HG03045 (cell line): ENCODE measurements around the gene KIAA2012.
"Not testable (repeated sequence)": the region's sequence is repeated elsewhere in the genome, so short reads cannot be mapped to it uniquely, and the experiment has no call there.

ENCODE experiments used
- ATAC-seq: cut with Tn5 transposase; IDR thresholded peaks from one replicate; pipeline ENCODE4 v1.9.1; 2021; ENCODE audit warnings: mild to moderate bottlenecking, moderate library complexity; ENCODE audit not compliant: unreplicated experiment

The KIAA2012 gene

DNA sequence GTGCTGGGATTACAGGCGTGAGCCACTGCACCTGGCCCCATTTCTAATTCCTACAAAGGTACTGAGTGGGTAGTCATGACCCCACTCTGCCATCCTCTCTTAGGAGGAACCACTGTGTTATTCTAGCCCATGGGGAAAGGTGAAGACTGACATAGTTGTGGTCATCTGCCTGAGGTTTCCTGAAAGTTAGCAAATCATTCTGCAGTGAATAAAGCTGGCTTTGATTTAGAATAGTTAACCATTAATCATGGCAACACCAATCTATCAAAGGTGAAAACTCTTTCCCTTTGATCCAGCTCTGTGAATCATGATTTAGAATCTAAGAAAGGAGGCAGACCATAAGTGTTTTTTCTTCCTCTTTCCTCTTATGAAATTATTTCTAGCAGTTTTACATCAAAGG, 114.5 kb downstream of the KIAA2012 start:
- ATAC-seq = no peak

DNA sequence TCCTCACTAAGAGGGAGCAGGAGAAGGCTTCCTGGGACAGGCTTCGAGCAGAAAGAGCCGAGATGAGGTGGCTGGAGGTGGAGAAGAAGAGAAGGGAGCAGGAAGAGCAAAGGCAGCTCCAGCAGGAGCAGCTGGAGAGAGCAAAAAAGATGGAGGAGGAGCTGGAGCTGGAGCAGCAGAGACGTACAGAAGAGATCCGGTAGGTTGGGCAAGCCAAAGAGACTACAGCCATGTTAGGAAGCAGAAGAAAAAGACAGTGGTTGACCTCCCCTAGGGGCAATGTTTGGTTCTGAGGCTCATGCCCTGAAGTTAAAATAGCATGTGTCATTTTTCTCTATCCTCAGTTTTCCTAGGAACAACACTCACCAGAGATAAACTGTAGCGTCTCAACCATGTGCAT, 120.2 kb downstream of the KIAA2012 start:
- ATAC-seq = no peak

DNA sequence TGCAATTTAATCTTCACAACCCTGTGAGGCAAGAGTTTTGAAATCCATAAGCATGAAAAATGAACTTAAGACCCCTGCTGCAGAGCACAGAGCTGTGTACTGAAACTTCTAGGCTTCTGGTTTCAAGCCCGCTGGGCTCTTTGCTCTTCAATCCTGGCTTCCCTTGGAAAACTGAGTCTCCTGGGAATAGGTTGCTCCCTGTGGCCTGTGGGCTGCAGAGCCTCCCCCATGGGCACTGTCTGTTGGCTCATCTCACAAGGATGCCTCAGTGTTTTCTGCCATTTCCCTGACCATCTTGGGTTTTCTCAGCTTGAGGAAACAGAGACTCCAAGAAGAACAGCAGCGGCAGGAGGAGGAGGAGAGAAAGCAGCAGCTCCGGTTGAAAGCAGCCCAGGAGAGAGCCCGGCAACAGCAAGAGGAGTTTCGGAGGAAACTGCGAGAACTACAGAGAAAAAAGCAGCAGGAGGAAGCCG, 120.9 kb downstream of the KIAA2012 start:
- no peak for ATAC-seq

DNA sequence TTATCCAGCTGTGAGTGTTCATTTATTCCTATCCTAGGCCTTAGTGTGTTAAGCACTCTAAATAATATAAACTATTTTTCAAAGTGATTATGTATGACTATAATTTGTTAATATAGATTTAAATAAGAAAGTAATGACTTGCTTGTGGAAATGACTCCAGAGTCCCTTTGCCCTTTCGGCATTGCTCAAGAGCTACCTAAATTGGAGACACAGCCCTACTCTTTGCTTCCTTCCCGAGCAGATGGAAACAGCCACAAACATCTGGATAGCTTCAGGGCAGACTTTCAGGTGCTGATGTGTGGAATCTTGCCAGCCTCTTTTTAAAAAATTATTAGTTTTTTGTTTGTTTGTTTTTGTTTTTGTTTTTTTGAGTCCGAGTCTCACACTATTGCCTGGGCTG, 121.4 kb downstream of the KIAA2012 start:
- no peak for ATAC-seq

DNA sequence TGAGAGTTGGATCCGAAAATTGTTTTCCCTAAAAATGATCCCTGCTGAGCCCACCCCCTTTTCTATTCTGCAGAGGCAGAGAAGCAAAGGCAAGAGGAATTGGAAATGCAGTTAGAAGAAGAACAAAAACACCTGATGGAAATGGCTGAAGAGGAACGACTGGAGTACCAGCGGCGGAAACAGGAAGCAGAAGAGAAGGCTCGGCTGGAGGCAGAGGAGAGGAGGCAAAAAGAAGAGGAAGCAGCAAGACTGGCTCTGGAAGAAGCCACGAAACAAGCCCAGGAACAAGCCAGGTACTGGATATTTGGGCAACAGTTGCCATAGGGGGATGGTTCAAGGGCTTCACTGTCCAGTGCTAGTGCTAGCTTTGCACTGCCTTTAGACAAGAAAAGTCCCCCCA, 123.7 kb downstream of the KIAA2012 start:
- ATAC-seq = no peak

DNA sequence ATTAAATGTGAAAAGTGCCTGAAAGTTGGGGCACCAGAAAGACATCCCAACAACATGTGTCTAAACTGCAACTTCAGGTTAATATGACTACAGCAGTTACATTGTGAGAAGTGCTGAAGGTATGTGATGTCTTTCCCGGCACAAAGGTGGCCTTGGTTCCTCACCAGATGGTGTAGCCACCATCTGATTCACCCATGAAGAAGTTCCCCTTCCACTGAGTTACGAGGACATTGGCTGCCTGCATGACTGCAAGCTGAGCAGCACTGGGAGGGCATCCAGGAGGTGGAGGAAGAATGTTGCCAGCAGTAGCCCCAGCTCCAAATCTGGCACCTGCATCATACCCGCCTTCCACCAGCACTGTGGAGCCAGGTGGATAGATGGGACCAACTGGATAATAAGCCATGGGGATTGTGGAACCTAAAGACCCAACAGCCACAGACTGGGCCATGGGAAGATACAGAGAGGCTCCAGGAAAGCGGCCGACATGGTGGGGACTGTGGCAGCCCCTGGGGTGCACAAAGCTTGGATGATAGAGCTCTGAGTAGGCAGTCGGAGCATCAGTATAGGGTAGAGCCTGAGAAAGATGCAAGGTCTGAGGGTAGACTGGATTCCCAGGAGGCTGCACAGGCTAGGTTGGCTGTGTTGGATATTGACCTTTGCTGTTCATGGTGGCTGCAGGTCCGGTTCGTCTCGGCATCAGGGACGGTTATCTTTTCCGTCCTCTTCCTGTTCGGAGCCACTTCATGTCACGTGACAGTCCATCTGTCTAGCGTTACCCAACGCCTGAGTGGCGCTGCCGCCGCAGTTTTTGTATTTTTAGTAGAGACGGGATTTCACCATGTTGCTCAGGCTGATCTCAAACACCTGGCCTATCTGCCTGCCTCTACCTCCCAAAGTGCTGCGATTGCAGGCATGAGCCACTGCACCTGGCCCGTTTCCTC, 128.4 kb downstream of the KIAA2012 start:
- ATAC-seq = no peak

DNA sequence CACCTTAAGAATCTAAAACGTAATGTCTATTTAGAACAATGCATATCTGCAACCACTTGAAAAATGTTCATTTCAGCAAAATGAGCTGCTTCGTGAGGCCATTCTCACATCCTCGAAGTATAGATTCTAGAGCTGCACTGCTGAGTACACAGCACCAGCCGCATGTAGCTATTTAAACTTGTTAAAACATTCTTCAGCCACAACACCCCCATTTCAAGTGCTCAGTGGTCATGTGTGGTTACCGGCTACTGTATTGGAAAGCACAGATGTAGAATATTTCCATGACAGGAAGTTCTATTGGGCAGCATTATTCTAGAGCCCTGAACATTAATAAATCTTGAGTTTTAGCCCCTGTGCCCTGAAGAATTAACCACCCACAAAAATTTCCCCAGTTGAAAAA, 130.3 kb downstream of the KIAA2012 start:
- ATAC-seq = no peak

DNA sequence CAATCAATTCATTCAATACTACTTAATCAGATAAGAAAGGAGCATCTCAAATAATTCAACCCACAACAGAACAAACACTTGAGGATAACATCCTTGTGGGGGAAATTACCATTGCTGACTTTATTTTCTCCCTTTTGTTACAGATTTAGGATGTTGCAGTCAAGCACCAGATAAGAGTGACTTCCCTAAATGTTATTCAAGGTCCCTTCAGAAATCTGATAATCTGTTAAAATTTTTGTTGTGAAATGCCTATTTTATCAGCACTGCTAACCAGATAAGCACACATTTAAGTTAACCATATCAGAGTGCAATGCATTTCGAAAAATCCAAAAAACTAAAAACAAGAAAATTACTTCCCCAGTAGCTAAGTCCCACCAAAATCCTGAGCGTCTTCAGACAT, 131.8 kb downstream of the KIAA2012 start:
- ATAC-seq = no peak

DNA sequence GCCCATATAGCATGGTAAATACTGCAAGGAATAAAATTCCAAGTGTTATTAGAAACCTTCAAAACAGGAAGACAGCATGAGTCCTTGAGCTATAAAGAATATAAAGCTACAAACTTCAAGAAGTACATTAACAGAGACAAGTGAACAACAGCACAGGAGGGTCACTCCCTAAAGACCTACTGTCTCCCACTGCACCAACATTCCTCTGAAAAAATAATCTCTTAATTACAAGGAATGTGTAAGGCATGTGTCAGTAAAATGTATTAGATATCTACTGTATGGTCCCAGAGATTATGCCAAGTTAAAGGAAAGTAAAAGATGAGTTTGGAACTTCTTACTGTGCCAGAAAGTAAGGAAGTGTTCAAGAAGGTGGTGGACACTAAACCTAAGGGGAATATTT, 135.5 kb downstream of the KIAA2012 start:
- ATAC-seq = no peak

DNA sequence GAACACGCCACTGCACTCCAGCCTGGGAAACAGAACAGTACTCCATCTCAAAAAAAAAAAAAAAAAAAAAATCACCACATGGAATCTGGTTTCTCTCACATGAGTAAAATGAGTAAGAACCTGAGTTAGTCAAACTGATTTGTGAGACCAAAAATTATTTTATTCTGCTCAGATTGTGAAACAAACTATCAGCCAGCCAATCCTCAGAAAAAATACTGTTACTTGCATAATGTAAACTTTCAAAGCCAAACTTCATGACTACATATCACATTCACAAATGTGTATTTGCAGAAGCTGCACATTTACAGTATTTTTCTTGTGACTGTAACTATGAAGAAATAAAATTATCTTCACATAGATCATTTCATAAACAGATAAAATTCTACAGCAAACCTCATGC, 142.1 kb downstream of the KIAA2012 start:
- no peak for ATAC-seq

DNA sequence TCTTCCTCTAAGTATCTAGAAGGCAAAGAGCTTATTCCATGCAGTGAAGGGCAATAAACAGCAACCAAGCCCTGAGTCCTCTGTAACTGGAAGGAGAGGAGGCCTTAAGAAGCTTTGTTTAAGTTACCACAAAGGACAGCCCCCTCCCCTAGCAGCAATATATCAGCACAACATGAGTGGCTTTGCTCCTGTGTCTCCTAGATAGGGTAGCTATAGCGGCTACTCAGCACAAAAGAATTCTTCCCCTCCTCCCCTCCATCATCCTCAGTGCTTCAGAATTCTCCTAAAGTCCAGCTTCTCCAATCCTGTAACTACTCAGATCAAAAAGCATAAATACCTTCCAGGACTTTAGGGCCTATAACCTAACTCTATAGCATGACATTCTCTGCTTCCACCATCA, 148.8 kb downstream of the KIAA2012 start:
- ATAC-seq = no peak

DNA sequence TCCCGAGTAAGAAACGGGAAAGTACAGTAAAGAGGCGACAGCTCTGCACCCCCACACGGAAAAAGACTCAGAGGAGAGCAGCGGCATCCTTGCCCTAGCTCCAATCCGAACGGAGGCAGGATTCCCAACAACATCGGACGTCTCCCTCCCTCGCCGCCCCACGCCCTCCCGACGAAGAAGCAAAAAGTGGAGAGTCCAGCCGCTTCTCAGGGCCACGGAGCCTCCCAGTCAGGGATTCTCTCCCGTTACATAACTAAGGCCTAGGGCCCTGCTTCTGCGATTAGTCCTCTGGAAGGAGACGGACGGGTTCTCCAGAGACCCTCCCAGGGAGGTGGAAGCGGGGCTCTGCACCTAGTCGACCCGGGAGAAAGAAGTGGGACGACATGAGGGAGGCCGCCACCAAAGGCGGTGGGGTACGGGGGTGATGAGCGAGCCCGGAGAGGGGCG, 164.8 kb downstream of the KIAA2012 start:
- ATAC-seq = peak; percentile 43

DNA sequence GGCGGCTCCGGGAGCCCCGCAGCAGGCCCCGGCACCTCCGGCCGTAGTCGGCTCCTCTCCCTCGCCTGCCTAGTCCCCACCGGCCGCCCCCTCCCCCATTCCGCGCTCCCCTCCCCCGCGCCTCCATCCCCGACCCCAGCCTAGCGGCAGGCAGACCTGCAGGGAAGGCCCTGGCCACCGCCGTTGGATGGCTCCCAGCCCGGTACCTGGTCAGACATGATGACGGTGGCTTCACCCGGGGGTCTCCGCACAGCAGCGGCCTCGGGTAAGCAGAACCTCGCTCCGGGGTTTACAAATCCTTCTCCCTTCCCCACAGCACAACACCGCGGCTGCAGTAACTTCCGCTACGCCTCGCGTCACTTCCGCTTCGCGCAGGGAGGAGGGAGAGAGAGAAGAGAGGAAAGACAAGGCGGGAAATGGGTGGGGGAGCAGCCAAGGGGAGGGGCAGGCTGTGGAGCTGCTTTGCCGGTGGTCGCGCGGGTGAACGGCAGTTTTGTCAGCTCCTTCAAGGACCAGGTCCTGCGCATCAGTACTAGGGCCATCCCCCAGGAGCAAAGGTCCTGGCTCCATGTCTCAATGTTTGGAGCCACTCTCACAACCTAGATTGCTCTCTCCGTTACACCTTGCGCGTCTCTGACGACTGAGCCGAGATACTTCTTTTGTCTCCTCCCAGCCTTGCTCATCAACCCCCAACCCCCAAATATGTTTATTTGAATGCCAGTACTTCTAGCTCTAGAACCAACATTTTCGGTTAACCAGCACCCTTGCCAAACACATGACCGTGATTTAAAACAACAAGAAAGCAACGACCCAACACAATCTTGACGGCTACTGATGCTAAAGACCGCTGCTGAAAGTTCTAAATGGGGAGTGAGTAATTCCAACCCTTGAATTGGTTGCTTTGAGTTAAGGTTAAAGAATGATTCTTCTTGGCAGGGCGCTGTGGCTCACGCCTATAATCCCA, 165.5 kb downstream of the KIAA2012 start, which contains the start of gene SUMO1:
TSS of gene SUMO1 (minus strand) at position 364 of the 964 bp plus-strand sequence. CDS start at position 218, 146 bp downstream.
- ATAC-seq = peak; percentile 95

DNA sequence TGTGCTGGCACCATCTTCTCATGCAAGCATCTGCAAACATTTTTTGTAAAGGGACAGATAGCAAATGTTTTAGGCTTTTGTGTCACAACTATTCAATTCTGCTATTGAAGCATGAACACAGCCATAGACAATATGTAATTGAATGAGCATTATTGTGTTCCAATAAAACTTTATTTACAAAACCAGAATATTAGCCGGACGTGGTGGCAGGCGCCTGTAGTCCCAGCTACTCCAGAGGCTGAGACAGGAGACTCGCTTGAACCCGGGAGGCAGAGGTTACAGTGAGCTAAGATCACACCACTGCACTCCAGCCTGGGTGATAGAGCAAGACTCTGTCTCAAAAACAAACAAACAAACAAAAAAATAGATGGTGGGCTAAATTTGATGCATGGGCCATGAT, 174.7 kb downstream of the KIAA2012 start:
- not testable (repeated sequence) for ATAC-seq

DNA sequence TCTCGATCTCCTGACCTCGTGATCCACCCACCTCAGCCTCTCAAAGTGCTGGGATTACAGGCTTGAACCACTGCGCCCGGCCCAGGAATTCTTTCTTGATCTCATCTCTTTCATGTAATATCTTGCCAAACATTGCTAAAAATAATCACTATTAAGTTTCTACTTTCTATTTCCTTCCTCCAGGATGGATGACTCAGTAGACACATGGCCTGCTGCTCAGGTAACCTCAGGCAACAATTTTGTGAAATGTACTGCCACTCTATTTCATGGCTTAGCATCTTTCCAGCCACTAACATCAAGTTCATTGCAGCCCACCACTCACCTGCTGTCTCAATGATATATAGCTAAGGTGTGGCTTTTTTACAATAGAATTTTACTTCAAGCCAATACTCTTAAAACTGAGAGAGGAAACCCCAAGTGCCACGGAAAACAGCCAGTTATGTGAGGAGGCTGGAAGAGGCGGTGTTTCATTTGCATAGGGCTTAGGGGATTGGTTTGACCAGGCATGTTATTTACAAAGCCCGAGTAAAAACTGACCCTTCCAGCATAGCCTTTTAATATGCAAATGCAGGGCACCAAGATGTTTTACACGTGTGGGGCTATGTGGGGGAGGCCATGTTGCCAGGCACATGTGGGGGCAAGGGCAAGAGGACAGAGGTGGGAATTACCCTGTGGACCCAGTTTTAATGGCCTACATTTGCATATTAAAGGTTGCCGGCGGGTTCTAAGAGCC, 176.6 kb downstream of the KIAA2012 start:
- ATAC-seq = no peak

DNA sequence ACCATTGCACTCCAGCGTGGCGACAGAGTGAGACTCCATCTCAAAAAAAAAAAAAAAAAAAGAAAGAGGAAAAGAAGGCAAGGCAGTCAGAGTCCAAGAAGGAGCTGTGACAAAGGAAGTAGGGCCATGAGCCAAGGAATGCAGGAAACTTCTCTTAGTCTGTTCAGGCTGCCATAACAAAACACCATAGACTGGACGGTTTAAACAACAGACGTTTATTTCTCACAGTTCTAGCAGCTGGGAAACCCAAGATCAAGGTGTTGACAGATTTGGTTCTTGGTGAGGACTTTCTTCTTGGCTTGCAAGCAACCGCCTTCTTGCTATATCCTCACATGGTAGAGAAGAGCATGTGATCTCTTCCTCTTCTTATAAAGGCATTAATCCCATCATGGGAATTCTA, 178.4 kb downstream of the KIAA2012 start:
- no peak for ATAC-seq
